ENCODE measurements around the gene DNAJB12. TPM values are rescaled to one million over a fixed set of nuclear protein-coding genes. Genes with fewer than 3 reads are reported as not detected.
A peak's percentile ranks its signal among the peaks of the same experiment; 100 is the strongest.
"Not testable (repeated sequence)": the region's sequence is repeated elsewhere in the genome, so short reads cannot be mapped to it uniquely, and the experiment has no call there.

Gene DNAJB12
- total RNA-seq, 1 donor from 2014 or later: 42.5 TPM

GRCh38 chr10:72316748-72317435 lies 37.8 kb downstream of the DNAJB12 start:
- DNase-seq (ENCODE audit: low spot score): peak; percentile 85

GRCh38 chr10:72316386-72316700 lies 38.4 kb downstream of the DNAJB12 start:
- DNase-seq (ENCODE audit: low spot score): no peak

DNA sequence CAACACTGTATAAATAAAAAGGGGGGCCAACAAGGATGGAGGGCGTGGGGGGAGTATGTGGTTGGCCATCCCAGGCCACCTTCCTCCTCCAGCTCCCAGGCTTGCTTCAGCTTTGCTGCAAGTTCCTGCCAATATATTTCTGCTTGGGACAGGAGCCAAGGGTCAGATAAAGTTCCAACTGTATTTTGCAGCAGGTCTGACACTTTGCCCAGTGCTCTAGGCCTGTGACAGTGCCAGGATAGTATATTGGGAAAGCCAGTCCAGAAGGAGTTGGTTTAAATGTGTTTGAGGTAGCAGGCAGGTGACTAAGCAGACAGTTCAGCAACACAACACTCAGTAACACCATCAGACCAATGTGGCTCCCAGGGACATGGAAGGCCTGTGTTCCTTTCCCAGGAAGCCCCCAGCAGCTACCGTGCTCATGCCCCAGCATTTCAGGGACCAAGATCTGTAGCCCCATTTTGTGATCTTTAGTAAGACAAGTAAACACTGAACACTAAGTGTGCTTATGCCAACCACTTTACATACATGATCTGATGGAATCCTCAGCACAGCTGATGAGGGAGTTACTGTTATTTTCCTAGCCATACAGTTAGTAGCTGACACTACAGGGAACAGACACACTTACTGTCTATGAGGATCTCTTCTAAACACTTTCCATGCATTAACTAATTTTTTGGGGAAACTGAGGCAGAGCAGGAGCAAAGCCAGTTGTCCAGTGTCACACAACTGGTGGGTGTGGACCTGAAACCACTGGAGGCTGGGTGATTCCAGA lies 38.9 kb downstream of the DNAJB12 start:
- DNase-seq (ENCODE audit: low spot score): peak; percentile 86

GRCh38 chr10:72315054-72315453 lies 39.7 kb downstream of the DNAJB12 start:
- DNase-seq (ENCODE audit: low spot score): no peak

GRCh38 chr10:72314263-72314662 lies 40.5 kb downstream of the DNAJB12 start:
- no peak for DNase-seq (ENCODE audit: low spot score)

- no peak for DNase-seq (ENCODE audit: low spot score)
These were observed 41.8 kb downstream of the DNAJB12 start for GRCh38 chr10:72312865-72313391.

DNA sequence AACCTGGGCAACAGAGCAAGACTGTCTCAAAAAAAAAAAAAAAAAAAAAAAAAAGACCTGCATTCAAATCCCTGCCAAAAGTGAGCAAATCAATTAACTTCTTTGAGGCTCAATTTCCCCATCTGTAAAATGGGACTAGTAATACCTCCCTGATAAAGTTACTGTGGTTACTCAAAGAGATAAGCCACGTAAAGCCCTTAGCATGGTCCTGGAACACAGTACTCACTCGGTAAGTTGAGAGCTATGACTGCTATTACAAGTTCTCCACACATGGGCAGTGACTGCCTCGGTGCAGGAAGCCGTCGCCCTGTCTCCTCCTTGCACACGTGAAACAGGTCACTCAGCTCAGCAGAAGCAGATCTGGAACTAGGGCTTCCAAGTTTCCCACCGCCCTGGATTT lies 43.1 kb downstream of the DNAJB12 start:
- no peak for DNase-seq (ENCODE audit: low spot score)

DNA sequence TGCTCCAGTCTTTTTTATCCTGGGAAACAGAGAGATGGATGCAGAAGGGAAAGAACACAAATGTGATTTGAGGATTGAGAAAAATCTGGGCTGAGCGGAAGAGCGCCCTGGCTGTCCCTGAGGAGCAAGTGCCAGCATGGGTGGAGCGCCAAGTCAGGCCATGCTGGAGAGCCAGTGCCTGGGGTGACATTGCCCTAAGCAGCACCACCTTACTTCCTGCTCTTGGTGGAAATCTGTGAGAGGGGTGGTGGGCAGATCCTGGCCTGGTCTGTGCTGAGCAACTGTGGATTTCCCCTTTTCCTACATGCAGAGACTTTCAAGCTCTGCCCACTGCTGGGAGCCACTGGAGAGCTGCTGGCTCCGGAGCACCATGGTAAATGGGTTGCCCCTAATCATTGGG lies 44.1 kb downstream of the DNAJB12 start:
- no peak for DNase-seq (ENCODE audit: low spot score)

GRCh38 chr10:72310241-72310633 lies 44.5 kb downstream of the DNAJB12 start:
- DNase-seq (ENCODE audit: low spot score): no peak

DNA sequence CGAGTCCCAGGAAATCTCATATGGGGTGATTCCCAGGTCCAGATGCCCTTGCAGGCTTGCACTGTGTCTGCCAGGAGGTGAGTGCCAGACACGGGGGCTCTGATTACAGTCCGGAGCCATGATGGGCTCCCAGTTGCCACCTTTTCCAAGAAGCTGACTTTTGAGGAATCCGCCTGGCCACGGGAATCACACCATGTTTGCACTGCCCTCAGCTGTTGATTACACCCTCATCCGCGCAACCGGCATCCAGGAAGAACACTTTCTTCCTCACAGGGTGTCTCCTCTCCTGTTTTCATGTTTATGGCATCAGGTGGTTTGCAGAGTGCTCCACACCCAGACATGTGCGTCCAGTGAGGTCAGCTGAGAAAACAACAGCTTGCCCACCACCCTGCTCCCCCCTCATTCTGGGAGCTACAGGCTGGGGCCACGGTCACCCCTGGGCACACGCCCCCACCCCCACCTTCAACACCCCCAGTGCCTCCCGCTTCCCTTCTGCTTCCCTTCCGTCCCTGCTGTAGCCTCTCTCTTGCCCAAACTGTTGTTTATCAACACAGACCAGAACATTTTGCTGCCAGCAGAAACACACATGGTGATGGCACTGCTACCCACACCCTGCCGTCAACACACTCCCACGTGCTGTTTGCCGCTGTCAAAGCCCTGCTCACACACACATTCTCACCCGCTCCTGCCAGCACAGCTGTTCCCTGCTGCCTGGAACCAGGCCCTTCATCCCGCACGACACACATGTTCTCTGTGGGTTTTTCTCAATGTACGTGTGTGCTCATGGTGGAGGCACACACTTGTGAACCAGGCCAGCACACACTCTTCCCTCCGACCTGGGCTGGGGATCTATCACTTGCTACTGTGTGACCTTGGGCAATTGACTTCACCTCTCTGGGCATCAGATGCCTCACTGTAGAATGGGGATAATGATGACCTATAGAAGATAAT lies 45.2 kb downstream of the DNAJB12 start:
- DNase-seq (ENCODE audit: low spot score): no peak

DNA sequence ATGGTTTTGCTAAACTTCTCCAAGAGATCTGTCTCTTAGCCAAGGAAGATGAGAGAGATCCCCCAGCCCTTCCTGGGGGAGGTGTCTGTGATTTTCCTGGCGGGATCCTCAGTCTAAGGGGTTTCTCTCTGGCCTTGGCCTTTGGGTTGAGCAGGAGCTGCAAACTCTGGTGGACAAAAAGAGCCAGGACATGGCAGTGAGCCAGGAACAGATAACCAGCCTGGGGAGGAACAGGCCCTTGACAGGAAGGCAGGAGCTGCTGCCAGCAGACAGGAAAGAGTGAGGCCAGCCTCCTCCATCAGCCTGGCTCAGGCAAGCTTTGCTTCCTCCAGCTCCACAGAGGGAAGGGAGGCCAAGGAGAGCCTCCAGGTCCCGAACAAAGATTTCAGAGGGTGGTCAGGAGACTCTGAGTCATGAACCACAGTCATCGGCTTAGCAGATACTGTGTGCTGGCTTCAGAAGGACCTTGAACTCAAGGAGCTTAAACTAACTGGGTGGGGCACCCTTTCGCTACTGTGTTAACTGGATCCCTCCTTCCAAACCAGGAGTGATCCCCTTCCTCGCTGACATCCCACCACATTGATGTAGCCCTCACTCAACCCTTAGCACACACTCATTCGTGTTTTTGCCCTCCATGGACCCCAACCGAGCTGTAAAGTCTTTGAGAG lies 46.3 kb downstream of the DNAJB12 start:
- DNase-seq (ENCODE audit: low spot score): peak; percentile 79

- DNase-seq (ENCODE audit: low spot score): not testable (repeated sequence)
These were observed 47.0 kb downstream of the DNAJB12 start for GRCh38 chr10:72307711-72308110.

GRCh38 chr10:72306215-72306760 lies 48.4 kb downstream of the DNAJB12 start:
- DNase-seq (ENCODE audit: low spot score): no peak

GRCh38 chr10:72303424-72304128 lies 51.1 kb downstream of the DNAJB12 start:
- no peak for DNase-seq (ENCODE audit: low spot score)

DNA sequence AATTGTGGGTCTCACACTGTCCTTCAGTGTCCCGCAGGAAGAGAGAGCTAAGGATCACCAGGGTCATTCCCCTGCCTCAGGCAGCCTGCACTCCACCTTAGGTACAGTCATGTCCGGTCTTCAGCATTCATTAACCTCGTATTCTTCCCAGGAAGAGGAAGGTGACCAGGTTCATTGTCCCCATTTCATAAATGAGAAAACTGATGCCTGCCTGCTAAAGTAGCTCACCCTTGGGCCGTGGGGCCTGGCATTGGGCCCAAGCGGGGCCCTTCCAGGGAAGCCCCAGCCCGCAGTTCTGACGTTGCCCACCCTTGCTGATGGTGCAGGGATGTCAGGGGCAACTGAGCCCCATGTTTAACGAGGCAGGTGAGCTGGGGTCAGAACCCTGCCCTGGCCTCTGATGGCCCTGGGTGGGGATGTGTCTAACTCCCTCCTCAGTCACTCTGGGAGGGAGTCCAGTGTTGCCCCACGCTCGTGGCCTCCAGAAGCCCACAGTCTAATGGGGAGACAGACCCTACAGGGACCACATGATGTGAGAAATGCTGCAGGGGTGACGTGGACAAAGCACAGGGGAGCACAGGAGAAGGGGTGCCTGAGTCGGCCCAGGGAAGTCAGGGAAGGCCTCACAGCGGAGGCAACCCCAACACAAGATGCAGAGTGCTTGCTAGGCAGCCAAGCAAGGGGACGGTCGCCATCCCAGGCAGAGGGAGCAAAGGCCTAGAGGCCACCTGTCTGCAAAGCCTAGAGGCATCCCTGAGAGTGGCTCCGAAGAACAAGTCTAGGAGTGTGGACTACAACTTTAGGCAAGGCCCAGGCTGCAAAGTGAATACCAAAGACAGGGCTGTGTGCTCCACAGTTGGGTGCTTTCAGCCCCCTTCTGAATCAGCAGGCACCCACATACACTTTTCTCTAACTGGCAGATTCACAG lies 55.9 kb downstream of the DNAJB12 start:
- DNase-seq (ENCODE audit: low spot score): no peak

DNA sequence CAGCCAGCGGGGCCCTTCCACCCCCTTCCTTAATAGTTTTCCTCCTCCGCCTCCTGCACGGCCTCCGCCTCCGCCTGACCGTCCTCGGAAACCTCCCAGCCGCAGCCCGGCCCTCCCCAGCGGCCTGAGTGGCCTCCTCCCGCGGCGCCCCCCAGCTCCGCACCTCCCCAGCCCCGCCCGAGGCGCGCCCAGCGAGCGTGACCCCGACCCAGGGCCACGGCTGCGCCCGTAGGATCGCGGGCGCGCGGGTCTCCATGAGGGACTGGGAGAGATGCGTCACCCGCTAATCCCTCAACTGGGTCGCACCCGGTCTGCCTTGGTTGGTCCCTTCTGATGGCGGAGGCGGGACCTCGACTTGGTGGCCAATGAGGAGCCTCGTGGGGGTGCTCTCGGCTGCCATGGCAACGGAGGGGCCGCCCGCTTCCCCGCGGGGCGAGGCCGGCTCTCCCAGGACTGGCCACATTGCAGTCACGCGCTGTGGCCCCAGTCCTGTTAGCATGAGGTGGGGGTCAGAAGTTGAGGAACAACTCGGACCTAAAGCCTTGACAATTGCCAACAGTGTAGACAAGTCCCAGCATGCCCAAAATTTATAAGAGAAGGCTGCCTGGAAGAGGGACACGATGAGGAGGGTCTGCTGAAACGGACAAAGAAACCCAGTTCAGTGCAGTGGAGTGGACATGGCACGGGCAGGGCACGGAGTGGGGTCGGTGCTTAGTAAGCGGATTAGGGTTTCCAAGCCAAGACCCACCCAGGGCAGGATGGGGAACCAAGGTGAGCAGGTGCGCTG lies 56.7 kb downstream of the DNAJB12 start:
- DNase-seq (ENCODE audit: low spot score): peak; percentile 98

GRCh38 chr10:72297281-72297804 lies 57.4 kb downstream of the DNAJB12 start:
- DNase-seq (ENCODE audit: low spot score): peak; percentile 92

- not testable (repeated sequence) for DNase-seq (ENCODE audit: low spot score)
These were observed 57.9 kb downstream of the DNAJB12 start for GRCh38 chr10:72296829-72297280.
